ENCODE results near the gene PLXNA2.

Gene PLXNA2

DNA sequence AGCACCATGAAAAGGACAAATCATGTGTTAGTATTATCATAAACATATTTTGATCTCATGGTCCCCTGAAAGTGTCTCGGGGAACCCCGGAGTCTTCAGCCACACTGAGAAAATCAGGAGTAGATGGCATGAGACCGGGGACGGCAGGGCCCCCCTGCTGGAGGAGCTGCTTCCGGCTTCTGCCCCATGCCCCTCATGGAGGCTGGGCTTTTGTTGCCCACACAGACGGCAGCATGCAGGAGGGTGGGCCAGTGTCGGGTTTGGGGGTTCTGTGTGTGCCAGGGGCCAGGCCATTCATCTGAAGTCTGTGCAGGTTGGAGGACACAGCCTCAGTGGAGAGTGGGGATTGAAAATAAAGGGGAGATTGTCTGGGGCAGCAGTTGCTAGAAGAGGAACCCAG is 258.2 kb downstream of the PLXNA2 start:
- DNase-seq, result no peak

GRCh38 chr1:207984831-207985572 is 259.2 kb downstream of the PLXNA2 start:
- no peak for DNase-seq

DNA sequence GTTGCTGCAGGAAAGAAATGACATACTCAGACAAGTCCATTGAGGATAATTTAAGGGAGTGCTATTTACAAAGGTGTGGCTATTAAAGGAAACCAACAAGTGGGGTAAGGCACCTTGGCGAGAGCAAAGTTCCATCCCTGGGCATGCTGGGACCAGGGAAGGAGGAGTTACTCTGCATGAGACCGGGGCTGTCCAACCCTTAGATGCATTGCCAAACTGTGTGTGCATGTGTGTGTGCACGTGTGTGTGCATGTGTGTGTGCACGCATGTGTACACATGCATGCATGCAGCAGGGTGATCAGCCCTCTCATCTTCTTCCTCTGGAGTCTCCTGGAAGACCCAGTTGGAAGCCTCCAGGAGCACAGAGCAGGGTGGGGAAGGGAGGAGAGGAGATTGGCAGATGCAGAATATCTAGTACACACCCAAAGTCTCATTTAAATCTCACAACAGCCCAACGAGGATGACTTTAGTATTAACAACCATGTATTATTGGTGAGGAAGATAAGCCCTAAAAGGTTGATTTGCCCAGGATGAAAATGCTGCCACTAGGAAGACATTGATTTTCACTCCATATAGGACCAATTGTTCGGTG is 261.0 kb downstream of the PLXNA2 start:
- no peak for DNase-seq

DNA sequence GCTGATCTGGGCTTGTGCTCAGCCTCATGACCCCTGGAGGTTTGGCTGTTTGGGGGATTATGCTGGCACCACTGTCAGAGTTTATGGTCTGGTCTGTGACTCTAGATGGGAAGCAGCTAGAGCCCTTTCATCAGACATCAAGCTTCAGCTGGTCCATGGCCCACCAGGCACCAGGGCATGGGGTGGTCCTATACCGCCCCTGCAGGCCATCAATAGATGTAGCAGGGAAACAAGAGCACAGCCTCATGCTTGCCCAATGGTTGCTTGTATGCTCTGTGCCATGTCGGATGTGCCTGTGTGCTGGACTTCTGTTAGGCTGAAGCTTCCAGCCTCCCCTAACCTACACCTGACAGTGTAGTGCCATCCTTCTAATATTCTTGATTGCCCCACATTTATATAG is 262.2 kb downstream of the PLXNA2 start:
- DNase-seq, result peak; percentile 7

- DNase-seq, result no peak
Observed at GRCh38 chr1:207978441-207978840, 265.7 kb downstream of the PLXNA2 start.

DNA sequence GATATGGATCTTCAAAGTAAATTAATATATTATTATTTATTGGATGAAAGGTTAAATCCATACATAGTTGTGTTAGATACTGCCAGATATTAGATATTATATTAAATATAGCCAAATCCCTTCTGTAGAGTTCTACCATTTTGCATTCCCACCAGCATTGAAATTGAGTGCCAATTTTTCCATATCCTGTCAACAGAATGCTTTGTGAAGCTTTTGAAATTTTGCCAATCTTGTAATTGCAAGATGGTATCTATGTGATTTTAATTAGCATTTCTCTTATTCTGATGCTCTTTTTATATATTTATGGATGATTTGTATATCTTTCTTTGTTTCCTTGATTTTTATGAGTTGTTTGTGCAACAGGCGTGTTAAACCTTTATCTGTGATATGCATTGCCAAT is 266.3 kb downstream of the PLXNA2 start:
- no peak for DNase-seq

GRCh38 chr1:207973898-207974568 is 270.2 kb downstream of the PLXNA2 start:
- DNase-seq, result peak; percentile 64

DNA sequence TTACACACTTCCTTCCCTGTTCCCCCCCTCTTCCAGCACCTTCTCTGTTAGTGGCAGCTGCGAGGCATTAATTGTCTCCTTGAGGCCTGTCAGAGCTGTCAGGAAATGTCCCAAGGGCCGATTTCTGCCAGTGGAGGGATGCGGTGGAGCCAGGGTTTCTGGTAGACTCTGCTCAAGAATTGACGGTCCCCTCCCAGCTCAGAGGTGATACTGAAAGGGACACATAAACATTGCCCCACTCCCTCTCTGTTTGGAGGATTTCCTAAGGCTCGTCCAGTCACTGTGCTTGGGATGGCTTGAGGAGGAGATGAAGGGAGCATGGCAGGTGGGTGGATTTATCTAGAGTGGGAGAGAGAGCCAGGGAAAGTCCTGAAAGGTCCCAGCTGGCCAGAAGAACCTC is 271.8 kb downstream of the PLXNA2 start:
- no peak for DNase-seq

All from MV-4-11 (cell line).